Measurements from ENCODE around the gene UNC5CL.

DNA sequence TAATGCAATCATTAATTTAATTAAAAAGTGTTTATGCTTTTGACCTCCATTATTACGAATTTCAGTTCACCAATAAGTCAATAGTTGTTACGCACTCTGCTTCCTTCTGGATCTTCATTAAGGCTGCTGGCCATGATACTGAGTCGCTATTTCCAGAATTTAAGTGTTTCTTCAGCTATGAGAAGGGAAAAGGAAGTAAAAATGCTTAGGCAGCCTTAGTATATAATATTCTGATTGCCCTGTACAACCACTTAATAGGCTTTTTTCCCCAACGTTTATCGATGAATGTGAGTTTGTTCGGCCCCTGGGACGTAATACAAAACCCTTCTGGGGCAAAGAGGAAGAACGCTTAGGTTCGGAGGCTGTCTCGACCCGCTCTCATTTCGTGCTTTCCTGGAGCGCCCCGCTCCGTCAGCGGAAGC, 32.5 kb upstream of the UNC5CL start:
- TF ChIP-seq, protein P1, sequence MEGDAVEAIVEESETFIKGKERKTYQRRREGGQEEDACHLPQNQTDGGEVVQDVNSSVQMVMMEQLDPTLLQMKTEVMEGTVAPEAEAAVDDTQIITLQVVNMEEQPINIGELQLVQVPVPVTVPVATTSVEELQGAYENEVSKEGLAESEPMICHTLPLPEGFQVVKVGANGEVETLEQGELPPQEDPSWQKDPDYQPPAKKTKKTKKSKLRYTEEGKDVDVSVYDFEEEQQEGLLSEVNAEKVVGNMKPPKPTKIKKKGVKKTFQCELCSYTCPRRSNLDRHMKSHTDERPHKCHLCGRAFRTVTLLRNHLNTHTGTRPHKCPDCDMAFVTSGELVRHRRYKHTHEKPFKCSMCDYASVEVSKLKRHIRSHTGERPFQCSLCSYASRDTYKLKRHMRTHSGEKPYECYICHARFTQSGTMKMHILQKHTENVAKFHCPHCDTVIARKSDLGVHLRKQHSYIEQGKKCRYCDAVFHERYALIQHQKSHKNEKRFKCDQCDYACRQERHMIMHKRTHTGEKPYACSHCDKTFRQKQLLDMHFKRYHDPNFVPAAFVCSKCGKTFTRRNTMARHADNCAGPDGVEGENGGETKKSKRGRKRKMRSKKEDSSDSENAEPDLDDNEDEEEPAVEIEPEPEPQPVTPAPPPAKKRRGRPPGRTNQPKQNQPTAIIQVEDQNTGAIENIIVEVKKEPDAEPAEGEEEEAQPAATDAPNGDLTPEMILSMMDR (IDR thresholded peaks at IDR 0.05): no peak
- TF ChIP-seq EP300 (IDR thresholded peaks at IDR 0.05) (no peak), POLR2A (IDR thresholded peaks at IDR 0.05) (peak in 1 of 4 donors; percentile 24), POLR2AphosphoS5 (IDR thresholded peaks at IDR 0.05) (peak; percentile 83 to 93 (median 91))
